HepG2 (cell line): ENCODE data around the gene DENND1C. TPM values are rescaled to one million over a fixed set of nuclear protein-coding genes. Genes with fewer than 3 reads are reported as not detected.

Source experiments
- AKAP8 ChIP-seq: sonication (generic); formaldehyde crosslinking; IDR thresholded peaks from 2 replicates; pipeline ENCODE4 v1.5.1; 2020; ENCODE audit warnings: mild to moderate bottlenecking, missing genetic modification reagents
- BCL6 ChIP-seq: IDR thresholded peaks from 2 replicates; pipeline ENCODE4 v1.6.1; 2016; ENCODE audit warnings: missing genetic modification reagents, missing compliant biosample characterization
- CEBPB ChIP-seq: IDR thresholded peaks from 2 replicates; pipeline ENCODE4 v1.6.1; 2011; ENCODE audit warnings: low read depth, low read length, improper control_type of control experiment, borderline replicate concordance
- FLYWCH1 ChIP-seq: sonication (generic); formaldehyde crosslinking; IDR thresholded peaks from 2 replicates; pipeline ENCODE4 v1.8.1; 2023; ENCODE audit warnings: mild to moderate bottlenecking, missing genetic modification reagents
- FOXA1 ChIP-seq, 2 experiments: fragments of 450-650 bp in 1 of 2; sonication (generic) in 1 of 2; formaldehyde crosslinking in 1 of 2; IDR thresholded peaks; 2 replicates each; pipeline versions ENCODE4 v1.4.0 to v1.6.1; 2016 to 2020; ENCODE audit warnings: missing genetic modification reagents in 1 of 2
- FOXK2 ChIP-seq: fragments of 450-650 bp; IDR thresholded peaks from 2 replicates; pipeline ENCODE4 v1.6.1; 2016
- FOXP1 ChIP-seq, 2 experiments: fragments of 450-650 bp in 1 of 2; IDR thresholded peaks; 2 replicates each; pipeline ENCODE4 v1.6.1; 2017 to 2018; ENCODE audit warnings: antibody characterized with exemption in 1 of 2
- GABPB1 ChIP-seq: IDR thresholded peaks from 2 replicates; pipeline ENCODE4 v1.6.1; 2016; ENCODE audit warnings: mild to moderate bottlenecking, missing genetic modification reagents, moderate library complexity, missing compliant biosample characterization
- HCFC1 ChIP-seq: fragments of 150-350 bp; IDR thresholded peaks from 2 replicates; pipeline ENCODE4 v1.6.1; 2014; ENCODE audit warnings: low read depth, low read length
- JDP2 ChIP-seq: sonication (generic); formaldehyde crosslinking; IDR thresholded peaks from 2 replicates; pipeline ENCODE4 v1.8.1; 2022; ENCODE audit warnings: missing genetic modification reagents, borderline replicate concordance
- MIER3 ChIP-seq: IDR thresholded peaks from 2 replicates; pipeline ENCODE4 v1.6.1; 2016; ENCODE audit warnings: missing compliant biosample characterization, borderline replicate concordance
- NFKB2 ChIP-seq: sonication (generic); formaldehyde crosslinking; IDR thresholded peaks from 2 replicates; pipeline ENCODE4 v1.4.0; 2020; ENCODE audit warnings: missing genetic modification reagents, borderline replicate concordance
- NRL ChIP-seq: sonication (generic); formaldehyde crosslinking; IDR thresholded peaks from 2 replicates; pipeline ENCODE4 v1.5.0; 2020; ENCODE audit warnings: missing genetic modification reagents, mild to moderate bottlenecking, moderate library complexity, borderline replicate concordance
- POGZ ChIP-seq: sonication (generic); formaldehyde crosslinking; IDR thresholded peaks from 2 replicates; pipeline ENCODE4 v1.4.0; 2020; ENCODE audit warnings: mild to moderate bottlenecking, missing genetic modification reagents
- TBX3 ChIP-seq: fragments of 450-650 bp; IDR thresholded peaks from 2 replicates; pipeline ENCODE4 v1.6.1; 2017; ENCODE audit warnings: antibody characterized with exemption, mild to moderate bottlenecking, inconsistent platforms, borderline replicate concordance
- TCF7L2 ChIP-seq: IDR thresholded peaks from 2 replicates; pipeline ENCODE4 v1.6.1; 2011; ENCODE audit warnings: mild to moderate bottlenecking, low read depth, low read length, moderate library complexity
- ZBTB34 ChIP-seq: sonication (generic); formaldehyde crosslinking; IDR thresholded peaks from 2 replicates; pipeline ENCODE4 v1.8.0; 2022; ENCODE audit warnings: mild to moderate bottlenecking, missing genetic modification reagents
- ZNF530 ChIP-seq: sonication (generic); formaldehyde crosslinking; IDR thresholded peaks from 2 replicates; pipeline ENCODE4 v1.5.0; 2020; ENCODE audit warnings: low read depth, mild to moderate bottlenecking, missing genetic modification reagents
- ZNF780A ChIP-seq: sonication (generic); formaldehyde crosslinking; IDR thresholded peaks from 2 replicates; pipeline ENCODE4 v1.8.0; 2022; ENCODE audit warnings: mild to moderate bottlenecking, missing genetic modification reagents, moderate library complexity
- polyA plus RNA-seq, 8 experiments: library from polyadenylated mRNA; depleted of rRNA in 3 of 8; stranded (reverse) in 7 of 8; unstranded in 1 of 8; fragments of >200 nt; fragmentation: Illumina TruSeq in 4 of 8; extraction: Trizol in 4 of 8; gene quantifications; 2 replicates each; pipeline versions ENCODE4 v1.2.1 to v1.2.3, GENCODE V29; 2011 to 2016; ENCODE audit warnings: low read depth in 4 of 8, missing spikeins in 1 of 8, mixed read lengths in 1 of 8; ENCODE audit not compliant: insufficient read depth in 1 of 8
- total RNA-seq, 5 experiments: library from RNA; depleted of rRNA; stranded (reverse); fragments of >200 nt; fragmentation: Illumina TruSeq; extraction: Trizol; gene quantifications; 2 replicates each; pipeline ENCODE4 v1.2.3, GENCODE V29; 2016; ENCODE audit warnings: low read depth in 1 of 5
- TF ChIP-seq, protein P1 (sequence below): sonication (generic); formaldehyde crosslinking; IDR thresholded peaks from 2 replicates; pipeline ENCODE4 v1.4.0; 2020; ENCODE audit warnings: low read depth, mild to moderate bottlenecking, missing genetic modification reagents
- TF ChIP-seq, protein P2 (sequence below): IDR thresholded peaks from 2 replicates; pipeline ENCODE4 v1.6.1; 2016; ENCODE audit warnings: missing compliant biosample characterization, missing genetic modification reagents, borderline replicate concordance
- TF ChIP-seq, protein P3 (sequence below): sonication (generic); formaldehyde crosslinking; IDR thresholded peaks from 2 replicates; pipeline ENCODE4 v1.4.0; 2020; ENCODE audit warnings: mild to moderate bottlenecking, low read depth, missing genetic modification reagents
- TF ChIP-seq, protein P4 (sequence below): sonication (generic); formaldehyde crosslinking; IDR thresholded peaks from 2 replicates; pipeline ENCODE4 v1.9.0; 2021; ENCODE audit warnings: missing genetic modification reagents, borderline replicate concordance

The DENND1C gene
- total and polyA plus RNA-seq, 2 of the 13 experiments (the other 11 are each of a cell fraction or from before 2014, with no cell fraction given) = 0.04 to 0.73 TPM

- TF ChIP-seq, protein P1, sequence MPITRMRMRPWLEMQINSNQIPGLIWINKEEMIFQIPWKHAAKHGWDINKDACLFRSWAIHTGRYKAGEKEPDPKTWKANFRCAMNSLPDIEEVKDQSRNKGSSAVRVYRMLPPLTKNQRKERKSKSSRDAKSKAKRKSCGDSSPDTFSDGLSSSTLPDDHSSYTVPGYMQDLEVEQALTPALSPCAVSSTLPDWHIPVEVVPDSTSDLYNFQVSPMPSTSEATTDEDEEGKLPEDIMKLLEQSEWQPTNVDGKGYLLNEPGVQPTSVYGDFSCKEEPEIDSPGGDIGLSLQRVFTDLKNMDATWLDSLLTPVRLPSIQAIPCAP (CRISPR knock-in tag) = no peak
- TF ChIP-seq, protein P2, sequence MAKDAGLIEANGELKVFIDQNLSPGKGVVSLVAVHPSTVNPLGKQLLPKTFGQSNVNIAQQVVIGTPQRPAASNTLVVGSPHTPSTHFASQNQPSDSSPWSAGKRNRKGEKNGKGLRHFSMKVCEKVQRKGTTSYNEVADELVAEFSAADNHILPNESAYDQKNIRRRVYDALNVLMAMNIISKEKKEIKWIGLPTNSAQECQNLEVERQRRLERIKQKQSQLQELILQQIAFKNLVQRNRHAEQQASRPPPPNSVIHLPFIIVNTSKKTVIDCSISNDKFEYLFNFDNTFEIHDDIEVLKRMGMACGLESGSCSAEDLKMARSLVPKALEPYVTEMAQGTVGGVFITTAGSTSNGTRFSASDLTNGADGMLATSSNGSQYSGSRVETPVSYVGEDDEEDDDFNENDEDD (CRISPR knock-in tag) = no peak
- 0 out of 2 replicates have a peak, but pooled peaks have one; percentile 60 for TF ChIP-seq NFKB2
- peak; percentile 70 for TF ChIP-seq BCL6 (CRISPR knock-in tag)
- TF ChIP-seq, protein P3, sequence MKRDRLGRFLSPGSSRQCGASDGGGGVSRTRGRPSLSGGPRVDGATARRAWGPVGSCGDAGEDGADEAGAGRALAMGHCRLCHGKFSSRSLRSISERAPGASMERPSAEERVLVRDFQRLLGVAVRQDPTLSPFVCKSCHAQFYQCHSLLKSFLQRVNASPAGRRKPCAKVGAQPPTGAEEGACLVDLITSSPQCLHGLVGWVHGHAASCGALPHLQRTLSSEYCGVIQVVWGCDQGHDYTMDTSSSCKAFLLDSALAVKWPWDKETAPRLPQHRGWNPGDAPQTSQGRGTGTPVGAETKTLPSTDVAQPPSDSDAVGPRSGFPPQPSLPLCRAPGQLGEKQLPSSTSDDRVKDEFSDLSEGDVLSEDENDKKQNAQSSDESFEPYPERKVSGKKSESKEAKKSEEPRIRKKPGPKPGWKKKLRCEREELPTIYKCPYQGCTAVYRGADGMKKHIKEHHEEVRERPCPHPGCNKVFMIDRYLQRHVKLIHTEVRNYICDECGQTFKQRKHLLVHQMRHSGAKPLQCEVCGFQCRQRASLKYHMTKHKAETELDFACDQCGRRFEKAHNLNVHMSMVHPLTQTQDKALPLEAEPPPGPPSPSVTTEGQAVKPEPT (CRISPR knock-in tag) = no peak
- TF ChIP-seq FLYWCH1 (CRISPR knock-in tag) = no peak
- no peak for TF ChIP-seq FOXA1 (IDR thresholded peaks at IDR 0.05)
- TF ChIP-seq FOXA1 (CRISPR knock-in tag; IDR thresholded peaks at IDR 0.05) = peak; percentile 72
- no peak for TF ChIP-seq JDP2
- TF ChIP-seq POGZ = no peak
- no peak for TF ChIP-seq ZNF780A
- no peak for TF ChIP-seq AKAP8 (CRISPR knock-in tag)
- TF ChIP-seq, protein P4, sequence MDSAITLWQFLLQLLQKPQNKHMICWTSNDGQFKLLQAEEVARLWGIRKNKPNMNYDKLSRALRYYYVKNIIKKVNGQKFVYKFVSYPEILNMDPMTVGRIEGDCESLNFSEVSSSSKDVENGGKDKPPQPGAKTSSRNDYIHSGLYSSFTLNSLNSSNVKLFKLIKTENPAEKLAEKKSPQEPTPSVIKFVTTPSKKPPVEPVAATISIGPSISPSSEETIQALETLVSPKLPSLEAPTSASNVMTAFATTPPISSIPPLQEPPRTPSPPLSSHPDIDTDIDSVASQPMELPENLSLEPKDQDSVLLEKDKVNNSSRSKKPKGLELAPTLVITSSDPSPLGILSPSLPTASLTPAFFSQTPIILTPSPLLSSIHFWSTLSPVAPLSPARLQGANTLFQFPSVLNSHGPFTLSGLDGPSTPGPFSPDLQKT (CRISPR knock-in tag) = no peak
- no peak for TF ChIP-seq ZNF530 (CRISPR knock-in tag)
- 0 out of 2 replicates have a peak, but pooled peaks have one; percentile 35 for TF ChIP-seq TBX3
- TF ChIP-seq NRL (CRISPR knock-in tag) = 0 out of 2 replicates have a peak, but pooled peaks have one; percentile 22
- no peak for TF ChIP-seq ZBTB34 (CRISPR knock-in tag)
- TF ChIP-seq FOXP1 (IDR thresholded peaks at IDR 0.05) = no peak
- TF ChIP-seq FOXP1 (CRISPR knock-in tag; IDR thresholded peaks at IDR 0.05) = peak; percentile 70
- TF ChIP-seq CEBPB = no peak; the same call in 1 of the 2 replicates
- TF ChIP-seq FOXK2 = no peak
- TF ChIP-seq HCFC1 = no peak
- TF ChIP-seq GABPB1 (CRISPR knock-in tag) = peak; percentile 63
- TF ChIP-seq TCF7L2 = no peak
- TF ChIP-seq MIER3 (CRISPR knock-in tag) = 0 out of 2 replicates have a peak, but pooled peaks have one; percentile 30
Observed at GRCh38 chr19:6509118-6509971, 27.8 kb upstream of the DENND1C start (continued).
